ENCODE data around the gene ZMAT3.
"Not testable (repeated sequence)": the region's sequence is repeated elsewhere in the genome, so short reads cannot be mapped to it uniquely, and the experiment has no call there.

ZMAT3 gene

DNA sequence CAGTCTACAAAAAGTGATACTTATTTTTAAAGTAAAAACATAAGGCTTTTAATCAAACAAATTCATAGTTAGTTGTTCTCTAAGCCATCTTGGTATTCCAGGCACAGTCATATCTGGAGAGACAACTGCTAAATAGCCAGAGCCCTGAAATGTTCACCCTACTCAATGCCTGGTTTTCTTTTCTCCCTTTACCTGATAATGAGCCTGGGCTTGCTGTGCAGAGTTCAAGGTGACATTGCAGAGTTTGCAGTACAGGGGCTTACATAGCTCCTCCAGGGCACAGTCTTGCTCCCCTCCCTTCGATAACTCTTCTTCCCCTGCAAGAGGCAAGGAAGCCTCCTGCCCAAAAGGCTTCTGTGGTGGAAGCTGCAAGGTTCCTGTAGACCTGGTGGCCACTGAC, 4.3 kb downstream of the ZMAT3 start:
- TF ChIP-seq, protein P1, sequence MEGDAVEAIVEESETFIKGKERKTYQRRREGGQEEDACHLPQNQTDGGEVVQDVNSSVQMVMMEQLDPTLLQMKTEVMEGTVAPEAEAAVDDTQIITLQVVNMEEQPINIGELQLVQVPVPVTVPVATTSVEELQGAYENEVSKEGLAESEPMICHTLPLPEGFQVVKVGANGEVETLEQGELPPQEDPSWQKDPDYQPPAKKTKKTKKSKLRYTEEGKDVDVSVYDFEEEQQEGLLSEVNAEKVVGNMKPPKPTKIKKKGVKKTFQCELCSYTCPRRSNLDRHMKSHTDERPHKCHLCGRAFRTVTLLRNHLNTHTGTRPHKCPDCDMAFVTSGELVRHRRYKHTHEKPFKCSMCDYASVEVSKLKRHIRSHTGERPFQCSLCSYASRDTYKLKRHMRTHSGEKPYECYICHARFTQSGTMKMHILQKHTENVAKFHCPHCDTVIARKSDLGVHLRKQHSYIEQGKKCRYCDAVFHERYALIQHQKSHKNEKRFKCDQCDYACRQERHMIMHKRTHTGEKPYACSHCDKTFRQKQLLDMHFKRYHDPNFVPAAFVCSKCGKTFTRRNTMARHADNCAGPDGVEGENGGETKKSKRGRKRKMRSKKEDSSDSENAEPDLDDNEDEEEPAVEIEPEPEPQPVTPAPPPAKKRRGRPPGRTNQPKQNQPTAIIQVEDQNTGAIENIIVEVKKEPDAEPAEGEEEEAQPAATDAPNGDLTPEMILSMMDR (IDR thresholded peaks at IDR 0.05): no peak
- no peaks in the 10 kb centered on the region for H3K9me3 Mint-ChIP-seq

DNA sequence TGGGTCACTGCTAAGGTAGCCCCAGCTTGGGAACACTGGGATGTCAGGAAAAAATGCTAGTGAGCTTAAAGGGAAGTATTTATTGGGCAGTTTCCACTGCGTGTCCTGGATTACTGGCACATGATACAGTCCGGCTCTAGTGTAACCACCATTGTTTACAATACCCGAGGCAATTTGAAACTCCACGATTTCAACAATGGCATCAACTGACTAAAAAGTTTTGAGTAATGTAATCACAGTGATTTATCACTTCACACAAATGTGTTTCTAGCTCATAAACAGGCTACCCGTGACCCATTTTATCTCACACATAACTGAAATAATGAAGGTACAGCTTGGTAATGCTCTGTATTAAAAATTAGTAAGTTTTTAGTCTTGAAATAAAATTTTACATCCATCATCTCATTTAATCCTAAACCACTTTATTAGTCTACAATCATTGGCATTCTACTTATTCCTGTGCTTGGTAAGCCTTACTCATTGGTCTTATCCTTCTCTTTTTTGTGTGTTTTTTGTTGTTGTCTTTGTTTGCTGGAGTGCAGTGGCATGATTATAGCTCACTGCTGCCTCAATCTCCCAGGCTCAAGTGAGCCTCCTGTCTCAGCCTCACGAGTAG, 7.6 kb downstream of the ZMAT3 start:
- Mint-ChIP-seq H3K27me3 (ENCODE audit: low read depth, poor library complexity) (no peaks in the 10 kb centered on the region), H3K36me3 (ENCODE audit: low read depth) (peaks cover 51% of the 10 kb centered on the region), H3K27ac (no peak overlapping the region), H3K4me1 (peaks cover 4% of the 10 kb centered on the region), H3K9me3 (no peaks in the 10 kb centered on the region), H3K4me3 (no peak overlapping the region)
- TF ChIP-seq, protein P1 (IDR thresholded peaks at IDR 0.05): no peak
- DNase-seq: no peak

More for the DNA sequence above, 4.3 kb downstream of the ZMAT3 start:
- H3K27ac Mint-ChIP-seq: peak overlapping the region; percentile 43
- DNase-seq: no peak
- H3K27me3 Mint-ChIP-seq (ENCODE audit: low read depth, poor library complexity): peaks cover 7% of the 10 kb centered on the region
- H3K4me3 Mint-ChIP-seq: no peak overlapping the region
- H3K36me3 Mint-ChIP-seq (ENCODE audit: low read depth): peaks cover 28% of the 10 kb centered on the region
- H3K4me1 Mint-ChIP-seq: peaks cover 25% of the 10 kb centered on the region

DNA sequence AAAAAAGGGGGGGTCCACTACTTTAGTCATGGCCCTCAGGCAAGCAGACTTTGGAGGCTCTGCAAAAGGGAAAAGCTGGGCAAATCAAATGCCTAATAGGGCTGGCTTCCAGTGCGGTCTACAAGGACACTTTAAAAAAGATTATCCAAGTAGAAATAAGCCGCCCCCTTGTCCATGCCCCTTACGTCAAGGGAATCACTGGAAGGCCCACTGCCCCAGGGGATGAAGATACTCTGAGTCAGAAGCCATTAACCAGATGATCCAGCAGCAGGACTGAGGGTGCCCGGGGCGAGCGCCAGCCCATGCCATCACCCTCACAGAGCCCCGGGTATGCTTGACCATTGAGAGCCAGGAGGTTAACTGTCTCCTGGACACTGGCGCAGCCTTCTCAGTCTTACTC, 15.3 kb downstream of the ZMAT3 start:
- TF ChIP-seq, protein P1 (IDR thresholded peaks at IDR 0.05): no peak
- Mint-ChIP-seq H3K27ac (no peak overlapping the region), H3K9me3 (peaks cover 19% of the 10 kb centered on the region), H3K4me1 (peaks cover 5% of the 10 kb centered on the region), H3K4me3 (no peak overlapping the region), H3K36me3 (ENCODE audit: low read depth) (peaks cover 69% of the 10 kb centered on the region), H3K27me3 (ENCODE audit: low read depth, poor library complexity) (no peaks in the 10 kb centered on the region)
- no peak for DNase-seq

DNA sequence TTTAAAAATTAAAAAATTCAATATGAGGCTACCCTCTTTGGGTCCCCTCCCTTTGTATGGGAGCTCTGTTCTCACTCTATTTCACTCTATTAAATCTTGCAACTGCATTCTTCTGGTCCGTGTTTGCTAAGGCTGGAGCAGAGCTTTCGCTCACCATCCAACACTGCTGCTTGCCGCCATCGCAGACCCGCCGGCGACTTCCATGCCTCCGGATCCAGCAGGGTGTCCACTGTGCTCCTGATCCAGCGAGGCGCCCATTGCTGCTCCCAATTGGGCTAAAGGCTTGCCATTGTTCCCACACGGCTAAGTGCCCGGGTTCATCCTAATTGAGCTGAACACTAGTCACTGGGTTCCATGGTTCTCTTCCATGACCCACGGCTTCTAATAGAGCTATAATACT, 17.0 kb downstream of the ZMAT3 start:
- not testable (repeated sequence) for H3K27ac Mint-ChIP-seq; H3K27me3 Mint-ChIP-seq (ENCODE audit: low read depth, poor library complexity); H3K4me1 Mint-ChIP-seq; DNase-seq; H3K4me3 Mint-ChIP-seq
- H3K36me3 Mint-ChIP-seq (ENCODE audit: low read depth): peaks cover 70% of the 10 kb centered on the region
- peaks cover 37% of the 10 kb centered on the region for H3K9me3 Mint-ChIP-seq

DNA sequence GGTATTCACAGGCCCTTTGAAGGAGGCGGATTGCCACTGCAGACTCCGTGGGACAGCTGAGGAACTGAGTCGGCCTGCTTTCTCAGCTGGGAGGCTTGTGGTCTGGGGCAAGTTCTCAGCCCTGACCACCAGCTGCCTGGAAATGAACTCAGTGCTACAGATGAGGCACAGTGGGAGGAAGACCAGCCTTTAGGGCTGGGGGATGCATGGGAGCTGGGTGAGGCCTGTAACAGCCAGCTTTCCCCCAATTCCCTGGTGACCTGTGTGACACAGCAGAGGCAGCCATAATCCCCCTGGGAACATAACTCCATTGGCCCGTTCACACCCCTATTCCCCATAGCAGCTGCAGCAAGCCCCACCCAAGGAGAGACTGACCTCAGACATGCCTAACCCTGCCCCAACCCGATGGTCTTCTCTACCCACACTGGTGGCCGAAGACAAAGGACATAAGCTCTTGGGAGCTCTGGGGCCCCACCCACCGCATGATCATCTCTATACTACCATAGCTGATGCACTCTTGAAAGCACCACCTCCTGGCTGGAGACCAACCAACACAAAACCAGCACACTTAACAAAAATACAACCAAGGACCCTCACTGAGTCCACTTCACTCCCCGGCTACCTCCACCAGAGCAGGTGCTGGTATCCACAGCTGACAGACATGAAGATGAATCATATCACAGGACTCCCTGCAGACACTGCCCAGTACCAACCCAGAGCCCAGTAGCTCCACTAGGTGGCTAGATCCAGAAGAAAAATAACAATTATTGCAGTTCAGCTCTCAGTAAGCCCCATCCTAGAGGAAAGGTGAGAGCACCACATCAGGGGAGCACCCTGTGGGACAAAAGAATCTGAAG, 24.9 kb downstream of the ZMAT3 start:
- H3K27me3 Mint-ChIP-seq (ENCODE audit: low read depth, poor library complexity): peaks cover 3% of the 10 kb centered on the region
- DNase-seq: no peak
- TF ChIP-seq, protein P1 (IDR thresholded peaks at IDR 0.05): no peak
- H3K9me3 Mint-ChIP-seq: peaks cover 71% of the 10 kb centered on the region
- no peak overlapping the region for H3K4me3 Mint-ChIP-seq
- H3K27ac Mint-ChIP-seq: peak overlapping the region; percentile 33
- H3K4me1 Mint-ChIP-seq: no peaks in the 10 kb centered on the region
- peaks cover 49% of the 10 kb centered on the region for H3K36me3 Mint-ChIP-seq (ENCODE audit: low read depth)

DNA sequence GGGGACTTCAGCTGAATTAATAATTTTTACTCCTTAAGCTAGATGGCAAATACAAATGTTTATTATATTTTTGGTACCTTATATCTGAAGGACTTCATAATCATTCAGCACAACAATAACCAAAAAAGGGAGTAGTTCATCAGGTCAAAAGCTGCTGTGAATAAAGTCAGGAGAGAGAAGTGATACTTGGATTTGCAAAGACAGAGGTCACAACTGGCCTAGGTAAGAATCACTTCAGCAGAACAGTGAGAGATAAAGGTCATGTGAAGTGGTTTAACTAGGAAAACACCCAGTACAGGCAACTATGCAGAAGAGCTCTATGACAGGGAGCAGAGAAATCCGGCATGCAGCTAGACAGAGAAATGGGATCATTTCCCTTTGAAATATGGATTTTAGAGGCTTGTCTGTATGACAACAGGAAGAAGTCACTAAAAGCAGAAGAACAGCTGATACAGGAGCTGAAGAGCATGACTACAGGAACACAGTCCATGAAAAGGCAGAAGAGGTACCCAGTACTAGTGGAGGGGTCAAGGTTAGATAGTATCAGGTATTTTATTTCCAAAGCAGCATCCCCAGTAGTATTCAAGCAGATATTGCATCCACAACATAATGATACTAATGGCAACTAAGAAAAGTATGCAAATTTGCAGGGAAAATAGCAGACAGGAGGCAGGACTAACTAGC, 25.7 kb downstream of the ZMAT3 start:
- no peak for DNase-seq
- peaks cover 3% of the 10 kb centered on the region for H3K27me3 Mint-ChIP-seq (ENCODE audit: low read depth, poor library complexity)
- H3K36me3 Mint-ChIP-seq (ENCODE audit: low read depth): peaks cover 49% of the 10 kb centered on the region
- peak overlapping the region; percentile 33 for H3K27ac Mint-ChIP-seq
- H3K4me1 Mint-ChIP-seq: no peaks in the 10 kb centered on the region
- TF ChIP-seq, protein P1 (IDR thresholded peaks at IDR 0.05): no peak
- H3K4me3 Mint-ChIP-seq: no peak overlapping the region
- peaks cover 71% of the 10 kb centered on the region for H3K9me3 Mint-ChIP-seq

DNA sequence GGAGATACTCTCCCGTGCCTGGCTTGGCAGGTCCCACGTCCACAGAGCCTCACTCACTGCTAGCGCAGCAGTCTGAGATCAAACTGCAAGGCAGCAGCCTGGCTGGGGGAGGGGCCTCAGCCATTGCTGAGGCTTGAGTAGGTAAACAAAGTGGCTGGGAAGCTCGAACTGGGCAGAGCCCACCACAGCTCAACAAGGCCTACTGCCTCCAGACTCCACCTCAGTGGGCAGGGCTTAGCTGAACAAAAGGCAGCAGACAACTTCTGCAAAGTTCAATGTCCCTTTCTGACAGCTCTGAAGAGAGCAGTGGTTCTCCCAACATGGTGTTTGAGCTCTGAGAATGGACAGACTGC, 32.7 kb downstream of the ZMAT3 start:
- H3K4me1 Mint-ChIP-seq; H3K27ac Mint-ChIP-seq; H3K4me3 Mint-ChIP-seq; DNase-seq; H3K27me3 Mint-ChIP-seq (ENCODE audit: low read depth, poor library complexity): not testable (repeated sequence)
- Mint-ChIP-seq H3K9me3 (peaks cover 51% of the 10 kb centered on the region), H3K36me3 (ENCODE audit: low read depth) (peaks cover 49% of the 10 kb centered on the region)

All from nephron progenitor cell (in vitro differentiated cells).